Measurements from ENCODE around the gene ACYP1. TPM values are rescaled to one million over a fixed set of nuclear protein-coding genes. Genes with fewer than 3 reads are reported as not detected.
A peak's percentile ranks its signal among the peaks of the same experiment; 100 is the strongest.

The ACYP1 gene
- total RNA-seq, 1 experiment from 2014 or later = 23.5 TPM

DNA sequence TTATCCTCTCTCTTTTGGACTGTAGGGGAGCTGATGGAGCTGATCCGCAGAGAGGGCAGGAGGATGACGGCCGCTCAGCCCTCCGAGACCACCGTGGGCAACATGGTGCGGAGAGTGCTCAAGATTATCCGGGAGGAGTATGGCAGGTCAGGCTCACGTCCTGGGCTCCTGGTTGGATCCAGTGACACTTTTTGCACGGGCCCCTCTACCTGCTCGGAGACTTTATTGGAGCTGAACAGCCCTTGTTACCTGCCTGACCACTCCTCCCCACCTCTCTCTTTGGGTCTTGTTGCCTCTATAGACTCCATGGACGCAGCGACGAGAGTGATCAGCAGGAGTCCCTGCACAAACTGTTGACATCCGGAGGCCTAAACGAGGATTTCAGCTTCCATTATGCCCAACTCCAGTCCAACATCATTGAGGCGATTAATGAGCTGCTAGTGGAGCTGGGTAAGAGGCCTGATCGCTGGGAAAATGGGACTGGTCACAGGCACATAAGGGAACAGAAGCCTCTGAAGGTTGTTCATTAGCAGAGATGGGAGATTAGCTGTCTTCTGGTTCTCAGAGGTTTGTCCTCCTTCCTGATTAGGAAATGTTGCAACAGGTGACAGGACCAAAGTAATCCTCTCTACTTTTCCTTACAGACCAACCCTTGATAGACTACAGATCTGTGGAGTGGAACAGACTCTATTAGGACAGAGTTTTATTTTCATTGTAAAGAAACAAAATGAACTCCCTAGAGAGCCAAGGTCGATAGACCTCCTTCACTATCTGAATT lies 60.4 kb downstream of the ACYP1 start:
- BruUV-seq (replicated peaks) = TSS peak; percentile 73
- peaks cover 28% of the 10 kb centered on the region for H3K4me1 ChIP-seq (ENCODE audit: insufficient read depth, low read length)
- peak; percentile 3 for ATAC-seq

More for the DNA sequence above, 60.4 kb downstream of the ACYP1 start:
- H3K4me3 ChIP-seq (ENCODE audit: low read length) = peak overlapping the region; percentile 89
- peaks cover 31% of the 10 kb centered on the region for H3K79me2 ChIP-seq (ENCODE audit: low read length)
- no peak for DNase-seq
- H3K9me2 ChIP-seq (replicated peaks; ENCODE audit: low read length) = no peaks in the 10 kb centered on the region
- H3K36me3 ChIP-seq (ENCODE audit: low read depth, low read length) = peaks cover 29% of the 10 kb centered on the region
- intact Hi-C loops (cut with micrococcal nuclease) = loop anchor here (2.0 to 5.0 kb wide), 2 partner anchors 57 to 59 kb away; partner anchors contain the start of gene ACYP1
- H3K27ac ChIP-seq (ENCODE audit: low read length) = 0 out of 2 replicates have a peak overlapping the region, but pooled peaks have one; percentile 3
- POLR2A ChIA-PET (ENCODE audit: unreplicated experiment) = no interaction called here
- H3K4me2 ChIP-seq (ENCODE audit: low read length) = peak overlapping the region; percentile 94
- H4K20me1 ChIP-seq (ENCODE audit: low read length) = 0 out of 2 replicates have a peak, but pooled peaks cover 3% of the 10 kb centered on the region
- H2AFZ ChIP-seq (ENCODE audit: low read length) = peak overlapping the region; percentile 94
- no peaks in the 10 kb centered on the region for H3K9me3 ChIP-seq (ENCODE audit: low read length)
- no peaks in the 10 kb centered on the region for H3F3A ChIP-seq (ENCODE audit: low read length, unreplicated experiment)
- TF ChIP-seq, protein P1, sequence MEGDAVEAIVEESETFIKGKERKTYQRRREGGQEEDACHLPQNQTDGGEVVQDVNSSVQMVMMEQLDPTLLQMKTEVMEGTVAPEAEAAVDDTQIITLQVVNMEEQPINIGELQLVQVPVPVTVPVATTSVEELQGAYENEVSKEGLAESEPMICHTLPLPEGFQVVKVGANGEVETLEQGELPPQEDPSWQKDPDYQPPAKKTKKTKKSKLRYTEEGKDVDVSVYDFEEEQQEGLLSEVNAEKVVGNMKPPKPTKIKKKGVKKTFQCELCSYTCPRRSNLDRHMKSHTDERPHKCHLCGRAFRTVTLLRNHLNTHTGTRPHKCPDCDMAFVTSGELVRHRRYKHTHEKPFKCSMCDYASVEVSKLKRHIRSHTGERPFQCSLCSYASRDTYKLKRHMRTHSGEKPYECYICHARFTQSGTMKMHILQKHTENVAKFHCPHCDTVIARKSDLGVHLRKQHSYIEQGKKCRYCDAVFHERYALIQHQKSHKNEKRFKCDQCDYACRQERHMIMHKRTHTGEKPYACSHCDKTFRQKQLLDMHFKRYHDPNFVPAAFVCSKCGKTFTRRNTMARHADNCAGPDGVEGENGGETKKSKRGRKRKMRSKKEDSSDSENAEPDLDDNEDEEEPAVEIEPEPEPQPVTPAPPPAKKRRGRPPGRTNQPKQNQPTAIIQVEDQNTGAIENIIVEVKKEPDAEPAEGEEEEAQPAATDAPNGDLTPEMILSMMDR (conservative IDR thresholded peaks at IDR 0.05; ENCODE audit: low read depth, low read length) = no peak
- TF ChIP-seq EZH2 (IDR thresholded peaks at IDR 0.05; ENCODE audit: low read length, unreplicated experiment) (no peak), EZH2phosphoT487 (IDR thresholded peaks at IDR 0.05; ENCODE audit: borderline replicate concordance, low read length) (no peak)
- H3K27me3 ChIP-seq (ENCODE audit: low read length) = no peaks in the 10 kb centered on the region
- CTCF ChIA-PET = no interaction called here
- peak overlapping the region; percentile 86 for H3K9ac ChIP-seq (ENCODE audit: low read length)

Other genes with a start within 250 kb of the ACYP1 start
- gene PROX2, start 187.9 kb downstream of the ACYP1 start, total RNA-seq (2014; rRNA removed) = not detected in 2 replicates
- 56.9 and 61.1 TPM in 2 replicates for gene DLST, start 182.1 kb downstream of the ACYP1 start, total RNA-seq (2014; rRNA removed)
- 16.0 and 17.9 TPM in 2 replicates for gene RPS6KL1, start 140.8 kb downstream of the ACYP1 start, total RNA-seq (2014; rRNA removed)
- 0.26 and 1.5 TPM in 2 replicates for gene PGF, start 108.4 kb downstream of the ACYP1 start, total RNA-seq (2014; rRNA removed)
- 96.8 and 113 TPM in 2 replicates for gene EIF2B2, start 61.1 kb downstream of the ACYP1 start, total RNA-seq (2014; rRNA removed)
- 7.9 and 13.2 TPM in 2 replicates for gene MLH3, start 12.6 kb downstream of the ACYP1 start, total RNA-seq (2014; rRNA removed)
- gene ZC2HC1C, start 5.6 kb upstream of the ACYP1 start, total RNA-seq (2014; rRNA removed) = 3.4 and 9.5 TPM in 2 replicates
- gene NEK9, start 63.0 kb upstream of the ACYP1 start, total RNA-seq (2014; rRNA removed) = 29.6 and 44.5 TPM in 2 replicates
- gene TMED10, start 112.6 kb upstream of the ACYP1 start, total RNA-seq (2014; rRNA removed) = 246 and 253 TPM in 2 replicates
- 99.2 and 103 TPM in 2 replicates for gene FOS, start 214.8 kb upstream of the ACYP1 start, total RNA-seq (2014; rRNA removed)